HepG2 (cell line): ENCODE measurements around the gene GLIS1. TPM values are rescaled to one million over a fixed set of nuclear protein-coding genes. Genes with fewer than 3 reads are reported as not detected.

Experiments
- ATAC-seq: fragments of 200-7000 bp; cut with Tn5 transposase; 3 replicates; pipeline ENCODE4 v1.9.1; 2020; ENCODE audit warnings: mild to moderate bottlenecking, moderate library complexity
- BruUV-seq: library from RNA; stranded (reverse); fragments of 400-500 nt; replicated peaks from 2 replicates; lab custom pipeline; 2021; lab: Mats Ljungman, UMichigan
- CTCF ChIA-PET: fragments of 300-600 bp; formaldehyde crosslinking; extraction: SDS; loops from one replicate; lab custom pipeline; 2021; ENCODE audit warnings: low total read pairs, inconsistent platforms, low intra/inter-chr PET ratio; lab: Yijun Ruan, JAX
- POLR2A ChIA-PET: fragments of 350-600 bp; sonication (Branson Sonifier 250); formaldehyde crosslinking; loops from one replicate; lab custom pipeline; 2020; ENCODE audit warnings: antibody characterized with exemption, inconsistent platforms; lab: Yijun Ruan, JAX
- DNase-seq: peaks from one replicate; pipeline ENCODE4 v3.0.0-alpha.2; 2015; ENCODE audit warnings: low spot score
- FAIRE-seq: peaks from 3 replicates; lab custom pipeline; 2011; peaks lifted over from hg19 to GRCh38; lab: Jason Lieb, UNC
- H2AFZ ChIP-seq: one replicate; pipeline ENCODE4 v1.6.1; 2011; ENCODE audit warnings: low read length, inconsistent platforms
- H3K27ac ChIP-seq: fragments of 300-600 bp; 3 replicates; pipeline ENCODE4 v1.8.0; 2011; ENCODE audit warnings: mixed run types, mild to moderate bottlenecking, mixed read lengths, low read length, inconsistent platforms; ENCODE audit not compliant: insufficient read depth; ENCODE audit errors: extremely low read length
- H3K27me3 ChIP-seq, 2 experiments: fragments of 200-600 bp in 1 of 2; 2 replicates in 1 of 2; 3 replicates in 1 of 2; pipeline versions ENCODE4 v1.6.0 to v1.8.0; 2011; ENCODE audit warnings: low read length in 2 of 2, mild to moderate bottlenecking in 2 of 2, moderate library complexity in 2 of 2, inconsistent platforms in 1 of 2; ENCODE audit not compliant: insufficient read depth in 2 of 2, control insufficient read depth in 1 of 2
- H3K36me3 ChIP-seq, 2 experiments: fragments of 200-600 bp in 1 of 2; replicated peaks in 1 of 2; 2 replicates in 1 of 2; 3 replicates in 1 of 2; pipeline versions ENCODE4 v1.5.1 to v1.8.0; 2011; ENCODE audit warnings: low read length in 2 of 2, inconsistent platforms in 1 of 2; ENCODE audit not compliant: insufficient read depth in 2 of 2, control insufficient read depth in 1 of 2
- H3K4me1 ChIP-seq: 2 replicates; pipeline ENCODE4 v1.5.1; 2012; ENCODE audit warnings: low read length, inconsistent platforms; ENCODE audit not compliant: insufficient read depth
- H3K4me2 ChIP-seq: 2 replicates; pipeline ENCODE4 v1.6.0; 2011; ENCODE audit warnings: low read depth, low read length, inconsistent platforms
- H3K4me3 ChIP-seq, 3 experiments: fragments of 200-600 bp in 1 of 3; sonication (generic), shearing (Covaris generic) in 1 of 3; replicated peaks in 1 of 3; 2 replicates each; pipeline ENCODE4 v1.5.1; 2011 to 2016; ENCODE audit warnings: low read length in 3 of 3, inconsistent platforms in 2 of 3, low read depth in 2 of 3, mild to moderate bottlenecking in 2 of 3, control low read depth in 1 of 3, mixed read lengths in 1 of 3; ENCODE audit not compliant: insufficient read depth in 1 of 3
- H3K79me2 ChIP-seq: one replicate; pipeline ENCODE4 v1.6.1; 2011; ENCODE audit warnings: low read length, inconsistent platforms; ENCODE audit not compliant: insufficient read depth
- H3K9ac ChIP-seq: 2 replicates; pipeline ENCODE4 v1.6.0; 2011; ENCODE audit warnings: mild to moderate bottlenecking, low read depth, low read length, inconsistent platforms; ENCODE audit not compliant: insufficient read depth
- H3K9me3 ChIP-seq: 2 replicates; pipeline ENCODE4 v1.5.1; 2012; ENCODE audit warnings: mild to moderate bottlenecking, low read length
- H4K20me1 ChIP-seq: 2 replicates; pipeline ENCODE4 v1.6.0; 2011; ENCODE audit warnings: inconsistent platforms, mild to moderate bottlenecking, low read length, moderate library complexity; ENCODE audit not compliant: insufficient read depth
- AGO1 ChIP-seq: fragments of 200-400 bp; formaldehyde crosslinking; IDR thresholded peaks from 2 replicates; pipeline ENCODE4 v1.6.1; 2017; ENCODE audit warnings: mild to moderate bottlenecking, low read depth, low read length, moderate library complexity; ENCODE audit not compliant: poor library complexity, severe bottlenecking
- ATF7 ChIP-seq, 2 experiments: fragments of 450-650 bp in 1 of 2; sonication (generic) in 1 of 2; formaldehyde crosslinking in 1 of 2; IDR thresholded peaks; 2 replicates each; pipeline versions ENCODE4 v1.4.0 to v1.6.1; 2016 to 2020; ENCODE audit warnings: antibody characterized with exemption in 1 of 2, mild to moderate bottlenecking in 1 of 2, missing genetic modification reagents in 1 of 2
- HES4 ChIP-seq: sonication (generic); formaldehyde crosslinking; IDR thresholded peaks from 2 replicates; pipeline ENCODE4 v1.9.0; 2021; ENCODE audit warnings: mild to moderate bottlenecking, missing genetic modification reagents, borderline replicate concordance
- NFKBIZ ChIP-seq: IDR thresholded peaks from 2 replicates; pipeline ENCODE4 v1.6.1; 2018; ENCODE audit warnings: missing genetic modification reagents, missing compliant biosample characterization
- RBAK ChIP-seq: sonication (generic); formaldehyde crosslinking; IDR thresholded peaks from 2 replicates; pipeline ENCODE4 v1.5.1; 2020; ENCODE audit warnings: mild to moderate bottlenecking, missing genetic modification reagents
- RFX3 ChIP-seq: IDR thresholded peaks from 2 replicates; pipeline ENCODE4 v1.6.1; 2016; ENCODE audit warnings: missing biosample characterization, missing genetic modification reagents
- TCF12 ChIP-seq, 2 experiments: fragments of 450-650 bp in 1 of 2; sonication (generic) in 1 of 2; formaldehyde crosslinking in 1 of 2; IDR thresholded peaks; 2 replicates each; pipeline versions ENCODE4 v1.6.1 to v1.8.0; 2017 to 2022; ENCODE audit warnings: antibody characterized with exemption in 1 of 2, mild to moderate bottlenecking in 1 of 2, missing genetic modification reagents in 1 of 2, moderate library complexity in 1 of 2
- ZNF749 ChIP-seq: sonication (generic); formaldehyde crosslinking; IDR thresholded peaks from 2 replicates; pipeline ENCODE4 v1.8.0; 2022; ENCODE audit warnings: mild to moderate bottlenecking, missing genetic modification reagents, moderate library complexity, borderline replicate concordance
- WGBS: methylation state at CpG from one replicate; pipeline ENCODE4 v1.1.6; 2017; ENCODE audit warnings: low lambda C conversion rate; 5-methylcytosine and 5-hydroxymethylcytosine counted together
- in situ Hi-C: cut with HindIII; loops from 2 replicates; pipeline ENCODE4 v1.10.0; 2017; ENCODE audit warnings: low pct_unique_long_range_greater_than_20kb; ENCODE audit not compliant: extremely low pct_ligation_motif_present
- intact Hi-C: fragments of 100-400 bp; cut with micrococcal nuclease; formaldehyde crosslinking; loops from one replicate; pipeline ENCODE4 v1.10.0; 2022; ENCODE audit not compliant: unreplicated experiment
- polyA plus RNA-seq, 8 experiments: library from polyadenylated mRNA; depleted of rRNA in 3 of 8; stranded (reverse) in 7 of 8; unstranded in 1 of 8; fragments of >200 nt; fragmentation: Illumina TruSeq in 4 of 8; extraction: Trizol in 4 of 8; gene quantifications; 2 replicates each; pipeline versions ENCODE4 v1.2.1 to v1.2.3, GENCODE V29; 2011 to 2016; ENCODE audit warnings: low read depth in 4 of 8, missing spikeins in 1 of 8, mixed read lengths in 1 of 8; ENCODE audit not compliant: insufficient read depth in 1 of 8
- total RNA-seq, 5 experiments: library from RNA; depleted of rRNA; stranded (reverse); fragments of >200 nt; fragmentation: Illumina TruSeq; extraction: Trizol; gene quantifications; 2 replicates each; pipeline ENCODE4 v1.2.3, GENCODE V29; 2016; ENCODE audit warnings: low read depth in 1 of 5
- TF ChIP-seq, protein P1 (sequence below), 2 experiments: sonication (generic) in 1 of 2; formaldehyde crosslinking in 1 of 2; IDR thresholded peaks; 2 replicates each; pipeline versions ENCODE4 v1.6.1 to v1.9.0; 2014 to 2022; ENCODE audit warnings: antibody characterized with exemption in 1 of 2, borderline replicate concordance in 1 of 2, inconsistent platforms in 1 of 2, low read depth in 1 of 2, missing genetic modification reagents in 1 of 2
- TF ChIP-seq, protein P2 (sequence below): sonication (generic); formaldehyde crosslinking; IDR thresholded peaks from 2 replicates; pipeline ENCODE4 v1.5.1; 2020; ENCODE audit warnings: missing genetic modification reagents, mild to moderate bottlenecking, borderline replicate concordance
- TF ChIP-seq, protein P3 (sequence below): sonication (generic); formaldehyde crosslinking; IDR thresholded peaks from 2 replicates; pipeline ENCODE4 v1.5.1; 2020; ENCODE audit warnings: missing genetic modification reagents, mild to moderate bottlenecking, borderline replicate concordance

Gene GLIS1
- total and polyA plus RNA-seq, 2 of the 13 experiments (the other 11 are each of a cell fraction or from before 2014, with no cell fraction given) = 0.03 TPM; not detected in 1

DNA sequence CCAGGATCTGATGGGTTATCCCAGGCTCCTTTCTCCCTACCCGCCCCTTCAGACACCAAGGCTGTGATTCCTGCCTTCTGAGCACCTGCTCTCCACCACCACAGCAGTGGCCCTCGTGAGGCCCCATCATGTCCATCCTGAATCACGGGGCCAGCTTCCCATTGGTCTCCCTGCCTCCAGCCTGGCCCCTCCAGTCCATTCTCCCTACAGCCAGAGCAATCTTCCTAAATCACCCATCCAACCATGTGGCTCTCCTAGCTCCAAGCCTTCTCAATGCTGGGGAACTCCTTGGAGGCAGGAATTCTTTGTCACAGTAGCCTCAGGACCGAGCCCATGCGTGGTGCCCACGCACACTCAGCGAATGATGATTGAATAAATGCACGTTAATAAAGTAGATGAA, 8.9 kb upstream of the GLIS1 start (continued):
- TF ChIP-seq, protein P1, sequence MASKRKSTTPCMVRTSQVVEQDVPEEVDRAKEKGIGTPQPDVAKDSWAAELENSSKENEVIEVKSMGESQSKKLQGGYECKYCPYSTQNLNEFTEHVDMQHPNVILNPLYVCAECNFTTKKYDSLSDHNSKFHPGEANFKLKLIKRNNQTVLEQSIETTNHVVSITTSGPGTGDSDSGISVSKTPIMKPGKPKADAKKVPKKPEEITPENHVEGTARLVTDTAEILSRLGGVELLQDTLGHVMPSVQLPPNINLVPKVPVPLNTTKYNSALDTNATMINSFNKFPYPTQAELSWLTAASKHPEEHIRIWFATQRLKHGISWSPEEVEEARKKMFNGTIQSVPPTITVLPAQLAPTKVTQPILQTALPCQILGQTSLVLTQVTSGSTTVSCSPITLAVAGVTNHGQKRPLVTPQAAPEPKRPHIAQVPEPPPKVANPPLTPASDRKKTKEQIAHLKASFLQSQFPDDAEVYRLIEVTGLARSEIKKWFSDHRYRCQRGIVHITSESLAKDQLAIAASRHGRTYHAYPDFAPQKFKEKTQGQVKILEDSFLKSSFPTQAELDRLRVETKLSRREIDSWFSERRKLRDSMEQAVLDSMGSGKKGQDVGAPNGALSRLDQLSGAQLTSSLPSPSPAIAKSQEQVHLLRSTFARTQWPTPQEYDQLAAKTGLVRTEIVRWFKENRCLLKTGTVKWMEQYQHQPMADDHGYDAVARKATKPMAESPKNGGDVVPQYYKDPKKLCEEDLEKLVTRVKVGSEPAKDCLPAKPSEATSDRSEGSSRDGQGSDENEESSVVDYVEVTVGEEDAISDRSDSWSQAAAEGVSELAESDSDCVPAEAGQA (IDR thresholded peaks at IDR 0.05; ENCODE audit: low read depth) = no peak
- TF ChIP-seq, protein P1 (CRISPR knock-in tag; IDR thresholded peaks at IDR 0.05; ENCODE audit: borderline replicate concordance) = no peak
- TF ChIP-seq, all 625 proteins: peak for 0

DNA sequence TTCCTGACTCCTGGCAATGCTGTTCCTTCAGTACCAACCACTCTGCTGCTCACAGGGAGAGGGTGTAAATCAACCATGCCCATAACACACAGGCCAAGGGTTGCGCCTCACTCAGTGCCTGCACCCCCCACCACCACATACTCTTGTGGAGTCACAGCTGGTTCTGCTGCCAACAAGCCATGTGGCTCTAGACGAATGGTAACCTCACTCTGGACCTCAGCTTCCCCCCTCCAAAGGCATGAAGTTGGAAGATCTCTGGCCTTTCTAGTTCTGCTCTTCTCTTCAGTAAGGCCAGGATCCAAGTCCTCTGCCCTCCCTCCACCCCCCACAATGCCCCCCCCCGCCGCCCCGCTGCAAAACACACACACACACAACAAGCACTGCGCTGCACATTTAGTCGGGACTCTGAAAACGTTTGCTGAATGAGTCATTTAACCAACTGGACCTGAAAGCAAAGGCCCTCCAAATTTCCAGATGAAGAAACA, 1.7 kb upstream of the GLIS1 start:
- H3K9me3 ChIP-seq = peaks cover 5% of the 10 kb centered on the region; the same call in 1 of the 2 replicates
- H4K20me1 ChIP-seq = no peaks in the 10 kb centered on the region
- in situ Hi-C loops = no loop called here
- DNase-seq (peak; percentile 74), ATAC-seq (peak; percentile 7), FAIRE-seq (no peak)
- H3K4me2 ChIP-seq = peak overlapping the region; percentile 82
- no peak overlapping the region for H3K27ac ChIP-seq
- H2AFZ ChIP-seq = no peak overlapping the region
- no peaks in the 10 kb centered on the region for H3K36me3 ChIP-seq
- peaks cover 22% of the 10 kb centered on the region for H3K4me1 ChIP-seq
- intact Hi-C loops = no loop called here
- H3K4me3 ChIP-seq = peak overlapping the region in 1 of 3 experiments; percentile 53; a peak in 2 of 6 replicates
- ChIA-PET POLR2A (no interaction called here), CTCF (no interaction called here)
- WGBS = 6% methylated on average over 8 of the region's 8 CpGs
- no TSS peak for BruUV-seq
- no peak overlapping the region for H3K9ac ChIP-seq
- peaks cover 5 to 43% of the 10 kb centered on the region in 2 experiments for H3K27me3 ChIP-seq
- H3K79me2 ChIP-seq = no peaks in the 10 kb centered on the region
- TF ChIP-seq NFKBIZ (CRISPR knock-in tag) (no peak), TCF12 (IDR thresholded peaks at IDR 0.05) (no peak), TCF12 (CRISPR knock-in tag; IDR thresholded peaks at IDR 0.05) (no peak), RBAK (CRISPR knock-in tag) (no peak), AGO1 (no peak), ZNF749 (no peak), HES4 (CRISPR knock-in tag) (no peak), ATF7 (IDR thresholded peaks at IDR 0.05) (no peak), ATF7 (CRISPR knock-in tag; IDR thresholded peaks at IDR 0.05) (no peak), RFX3 (CRISPR knock-in tag) (no peak)
- TF ChIP-seq, protein P2, sequence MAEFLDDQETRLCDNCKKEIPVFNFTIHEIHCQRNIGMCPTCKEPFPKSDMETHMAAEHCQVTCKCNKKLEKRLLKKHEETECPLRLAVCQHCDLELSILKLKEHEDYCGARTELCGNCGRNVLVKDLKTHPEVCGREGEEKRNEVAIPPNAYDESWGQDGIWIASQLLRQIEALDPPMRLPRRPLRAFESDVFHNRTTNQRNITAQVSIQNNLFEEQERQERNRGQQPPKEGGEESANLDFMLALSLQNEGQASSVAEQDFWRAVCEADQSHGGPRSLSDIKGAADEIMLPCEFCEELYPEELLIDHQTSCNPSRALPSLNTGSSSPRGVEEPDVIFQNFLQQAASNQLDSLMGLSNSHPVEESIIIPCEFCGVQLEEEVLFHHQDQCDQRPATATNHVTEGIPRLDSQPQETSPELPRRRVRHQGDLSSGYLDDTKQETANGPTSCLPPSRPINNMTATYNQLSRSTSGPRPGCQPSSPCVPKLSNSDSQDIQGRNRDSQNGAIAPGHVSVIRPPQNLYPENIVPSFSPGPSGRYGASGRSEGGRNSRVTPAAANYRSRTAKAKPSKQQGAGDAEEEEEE = no peak
- TF ChIP-seq, protein P3, sequence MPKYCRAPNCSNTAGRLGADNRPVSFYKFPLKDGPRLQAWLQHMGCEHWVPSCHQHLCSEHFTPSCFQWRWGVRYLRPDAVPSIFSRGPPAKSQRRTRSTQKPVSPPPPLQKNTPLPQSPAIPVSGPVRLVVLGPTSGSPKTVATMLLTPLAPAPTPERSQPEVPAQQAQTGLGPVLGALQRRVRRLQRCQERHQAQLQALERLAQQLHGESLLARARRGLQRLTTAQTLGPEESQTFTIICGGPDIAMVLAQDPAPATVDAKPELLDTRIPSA (CRISPR knock-in tag) = no peak
